ENCODE results near the gene RBMS3. TPM values are rescaled to one million over a fixed set of nuclear protein-coding genes. Genes with fewer than 3 reads are reported as not detected.

Gene RBMS3
- total RNA-seq, 1 donor from 2014 or later: 0.47 TPM

- no peak overlapping the region for H3K27ac Mint-ChIP-seq
- TF ChIP-seq EZH2phosphoT487 (IDR thresholded peaks at IDR 0.05): no peak
- no peak for TF ChIP-seq EZH2 (IDR thresholded peaks at IDR 0.05)
- TF ChIP-seq CTCF (IDR thresholded peaks at IDR 0.05): no peak
- Histone ChIP-seq H3K4me1 (peaks cover 4% of the 10 kb centered on the region), H3K4me3 (no peak overlapping the region), H3K4me2 (no peak overlapping the region), H3K27me3 (no peaks in the 10 kb centered on the region), H3F3A (ENCODE audit: low read depth) (no peaks in the 10 kb centered on the region), H3K9ac (no peak overlapping the region), H3K27ac (no peak overlapping the region), H4K20me1 (ENCODE audit: low read depth) (no peaks in the 10 kb centered on the region), H3K36me3 (no peaks in the 10 kb centered on the region), H2AFZ (replicated peaks) (no peak overlapping the region), H3K79me2 (ENCODE audit: low read depth) (no peaks in the 10 kb centered on the region), H3K9me3 (ENCODE audit: low read depth) (no peaks in the 10 kb centered on the region)
- peaks cover 8% of the 10 kb centered on the region for H3K4me1 Mint-ChIP-seq
- H3K9me3 Mint-ChIP-seq: no peaks in the 10 kb centered on the region
- no peaks in the 10 kb centered on the region for H3K27me3 Mint-ChIP-seq (ENCODE audit: insufficient read depth, low read depth)
- no peaks in the 10 kb centered on the region for H3K36me3 Mint-ChIP-seq
- H3K4me3 Mint-ChIP-seq: no peak overlapping the region
- no peak for DNase-seq (ENCODE audit: low spot score)
Measured at GRCh38 chr3:29649815-29650547, 369.1 kb downstream of the RBMS3 start.

DNA sequence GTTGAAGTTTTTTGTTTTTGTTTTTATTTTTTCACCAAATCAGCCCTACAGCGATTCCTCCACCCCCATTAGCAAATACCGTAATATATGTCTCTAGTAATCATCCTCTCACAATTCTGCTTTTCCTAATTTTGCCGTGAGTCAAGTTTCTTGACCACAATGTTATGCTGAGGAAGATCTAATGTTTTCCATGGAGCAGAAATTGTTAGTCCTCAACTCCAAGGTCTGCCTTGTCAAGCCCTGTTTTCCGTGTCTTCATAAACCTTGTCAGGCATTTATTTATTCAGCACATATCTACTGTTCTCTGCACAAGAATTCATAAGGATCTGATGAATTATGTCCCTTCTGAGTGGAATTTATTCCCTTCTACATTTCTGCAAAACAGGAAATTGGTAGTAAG, 372.8 kb downstream of the RBMS3 start:
- no peaks in the 10 kb centered on the region for H3K9me3 ChIP-seq (ENCODE audit: low read depth)
- no peak for TF ChIP-seq EZH2 (IDR thresholded peaks at IDR 0.05)
- TF ChIP-seq EZH2phosphoT487 (IDR thresholded peaks at IDR 0.05): no peak
- no peak for TF ChIP-seq CTCF (IDR thresholded peaks at IDR 0.05)
- DNase-seq (ENCODE audit: low spot score): no peak
- H3K9ac ChIP-seq: no peak overlapping the region
- H3K27ac ChIP-seq: no peak overlapping the region
- H3K4me2 ChIP-seq: no peak overlapping the region
- Mint-ChIP-seq H3K27ac (no peak overlapping the region), H3K4me3 (no peak overlapping the region), H3K36me3 (no peaks in the 10 kb centered on the region), H3K4me1 (peaks cover 14% of the 10 kb centered on the region), H3K27me3 (ENCODE audit: insufficient read depth, low read depth) (no peaks in the 10 kb centered on the region), H3K9me3 (no peaks in the 10 kb centered on the region)
- H2AFZ ChIP-seq (replicated peaks): no peak overlapping the region
- no peaks in the 10 kb centered on the region for H3K36me3 ChIP-seq
- peaks cover 11% of the 10 kb centered on the region for H3K4me1 ChIP-seq
- no peaks in the 10 kb centered on the region for H3K27me3 ChIP-seq
- H4K20me1 ChIP-seq (ENCODE audit: low read depth): no peaks in the 10 kb centered on the region
- H3K79me2 ChIP-seq (ENCODE audit: low read depth): no peaks in the 10 kb centered on the region
- no peaks in the 10 kb centered on the region for H3F3A ChIP-seq (ENCODE audit: low read depth)
- H3K4me3 ChIP-seq: no peak overlapping the region

DNA sequence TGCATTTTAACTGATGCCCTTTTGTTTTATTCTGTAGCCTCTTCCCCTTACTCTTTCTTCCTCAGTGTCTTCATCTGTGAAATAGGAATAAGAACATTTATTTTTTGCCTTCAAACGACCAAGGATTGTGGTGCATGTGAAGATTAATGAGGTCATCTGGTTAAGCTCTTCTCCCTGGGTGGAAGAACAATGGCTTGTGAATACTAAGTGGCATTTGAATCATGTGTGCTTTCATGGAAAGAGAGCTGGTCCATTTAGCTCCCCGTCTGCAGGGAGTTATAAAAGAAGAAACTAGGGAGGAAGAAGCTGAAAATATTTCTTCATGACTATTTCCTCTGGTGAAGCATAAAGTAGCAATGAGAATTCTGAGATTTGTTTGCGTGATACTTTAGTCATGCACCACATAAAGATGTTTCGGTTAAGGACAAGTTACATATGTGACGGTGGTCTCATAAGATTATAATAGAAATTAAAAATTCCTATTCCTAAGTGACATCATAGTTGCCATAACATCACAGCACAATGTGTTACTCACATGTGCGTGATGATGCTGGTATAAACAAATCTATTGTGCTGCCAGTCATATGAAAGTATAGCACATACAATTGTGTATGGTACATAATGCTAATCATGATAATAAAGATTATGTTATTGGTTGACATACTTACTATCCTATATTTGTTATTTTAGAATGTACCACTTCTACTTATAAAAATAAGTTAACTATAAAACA, 374.3 kb downstream of the RBMS3 start:
- Mint-ChIP-seq H3K27ac (peak overlapping the region; percentile 20), H3K9me3 (no peaks in the 10 kb centered on the region), H3K27me3 (ENCODE audit: insufficient read depth, low read depth) (no peaks in the 10 kb centered on the region), H3K4me1 (peaks cover 14% of the 10 kb centered on the region), H3K4me3 (no peak overlapping the region), H3K36me3 (peaks cover 2% of the 10 kb centered on the region)
- no peaks in the 10 kb centered on the region for H3K9me3 ChIP-seq (ENCODE audit: low read depth)
- no peak overlapping the region for H3K4me3 ChIP-seq
- peaks cover 11% of the 10 kb centered on the region for H3K4me1 ChIP-seq
- no peaks in the 10 kb centered on the region for H3K36me3 ChIP-seq
- H3K79me2 ChIP-seq (ENCODE audit: low read depth): no peaks in the 10 kb centered on the region
- DNase-seq (ENCODE audit: low spot score): peak; percentile 68
- H3K27me3 ChIP-seq: no peaks in the 10 kb centered on the region
- H3K27ac ChIP-seq: no peak overlapping the region
- no peak overlapping the region for H3K9ac ChIP-seq
- no peak overlapping the region for H2AFZ ChIP-seq (replicated peaks)
- no peaks in the 10 kb centered on the region for H3F3A ChIP-seq (ENCODE audit: low read depth)
- TF ChIP-seq EZH2phosphoT487 (IDR thresholded peaks at IDR 0.05) (no peak), CTCF (IDR thresholded peaks at IDR 0.05) (no peak), EZH2 (IDR thresholded peaks at IDR 0.05) (no peak)
- no peaks in the 10 kb centered on the region for H4K20me1 ChIP-seq (ENCODE audit: low read depth)
- peak overlapping the region; percentile 36 for H3K4me2 ChIP-seq
